HEK293T (cell line): Measurements from ENCODE around the gene EFCAB6.

Experiments
- CTCF ChIA-PET: fragments of 350-600 bp; formaldehyde crosslinking; extraction: SDS; loops from one replicate; lab custom pipeline; 2021; ENCODE audit warnings: antibody characterized with exemption, inconsistent platforms; lab: Yijun Ruan, JAX
- POLR2A ChIA-PET: fragments of 350-600 bp; formaldehyde crosslinking; extraction: SDS; loops from one replicate; lab custom pipeline; 2020; ENCODE audit warnings: antibody characterized with exemption, inconsistent platforms; lab: Yijun Ruan, JAX
- DNase-seq: peaks from one replicate; pipeline ENCODE4 v3.0.0; 2012; ENCODE audit warnings: mixed read lengths; ENCODE audit errors: extremely low spot score
- ARNT ChIP-seq: fragments of 450-650 bp; IDR thresholded peaks from 2 replicates; pipeline ENCODE4 v1.6.1; 2017; ENCODE audit warnings: mild to moderate bottlenecking
- BHLHE40 ChIP-seq: fragments of 450-650 bp; IDR thresholded peaks from 2 replicates; pipeline ENCODE4 v1.6.1; 2016; ENCODE audit warnings: mild to moderate bottlenecking, moderate library complexity, borderline replicate concordance
- CTBP1 ChIP-seq: fragments of 450-650 bp; IDR thresholded peaks from 2 replicates; pipeline ENCODE4 v1.6.1; 2016; ENCODE audit warnings: borderline replicate concordance
- ELF4 ChIP-seq: fragments of 450-650 bp; IDR thresholded peaks from 2 replicates; pipeline ENCODE4 v1.6.1; 2017; ENCODE audit warnings: antibody characterized with exemption
- FOXA1 ChIP-seq: fragments of 450-650 bp; IDR thresholded peaks from 2 replicates; pipeline ENCODE4 v1.6.1; 2016; ENCODE audit warnings: mild to moderate bottlenecking
- FOXK2 ChIP-seq: fragments of 450-650 bp; IDR thresholded peaks from 2 replicates; pipeline ENCODE4 v1.6.1; 2016; ENCODE audit warnings: mild to moderate bottlenecking
- FOXM1 ChIP-seq: fragments of 450-650 bp; IDR thresholded peaks from 2 replicates; pipeline ENCODE4 v1.6.1; 2017; ENCODE audit warnings: mild to moderate bottlenecking, borderline replicate concordance
- HDGF ChIP-seq: fragments of 450-650 bp; IDR thresholded peaks from 2 replicates; pipeline ENCODE4 v1.6.1; 2017; ENCODE audit warnings: antibody characterized with exemption, borderline replicate concordance
- L3MBTL2 ChIP-seq: fragments of 450-650 bp; conservative IDR thresholded peaks from 2 replicates; pipeline ENCODE4 v1.6.1; 2016; ENCODE audit warnings: mild to moderate bottlenecking
- LEF1 ChIP-seq: fragments of 450-650 bp; IDR thresholded peaks from 2 replicates; pipeline ENCODE4 v1.6.1; 2017; ENCODE audit warnings: mild to moderate bottlenecking, borderline replicate concordance
- NFRKB ChIP-seq: fragments of 450-650 bp; IDR thresholded peaks from 2 replicates; pipeline ENCODE4 v1.6.1; 2016; ENCODE audit warnings: mild to moderate bottlenecking, moderate library complexity
- PKNOX1 ChIP-seq: fragments of 450-650 bp; IDR thresholded peaks from 2 replicates; pipeline ENCODE4 v1.6.1; 2016
- SP1 ChIP-seq: fragments of 450-650 bp; IDR thresholded peaks from 2 replicates; pipeline ENCODE4 v1.6.1; 2017
- SUZ12 ChIP-seq: fragments of 450-650 bp; IDR thresholded peaks from 2 replicates; pipeline ENCODE4 v1.6.1; 2016; ENCODE audit warnings: mild to moderate bottlenecking
- TARDBP ChIP-seq: fragments of 450-650 bp; IDR thresholded peaks from 2 replicates; pipeline ENCODE4 v1.6.1; 2016
- ZNF384 ChIP-seq: fragments of 450-650 bp; IDR thresholded peaks from 2 replicates; pipeline ENCODE4 v1.6.1; 2016

Gene EFCAB6

DNA sequence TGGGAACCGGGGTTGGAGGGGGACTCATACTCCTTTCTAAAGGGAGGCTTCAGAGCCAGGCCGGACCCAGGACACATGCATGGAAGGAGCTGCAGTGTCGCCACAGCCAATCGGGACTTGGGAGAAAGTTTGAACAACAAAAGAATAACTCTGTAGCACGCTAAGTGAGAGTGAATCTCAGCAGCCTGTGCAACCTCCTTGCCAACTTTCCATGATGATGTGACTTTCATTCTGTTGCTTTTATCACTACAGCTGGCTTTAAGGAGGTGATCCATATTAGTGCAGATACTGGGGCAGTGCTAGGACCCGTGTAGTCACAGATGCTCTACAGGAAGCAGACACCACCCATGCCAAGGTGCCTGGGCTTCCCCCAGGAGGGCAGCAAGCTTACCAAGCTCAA is 243.0 kb downstream of the EFCAB6 start:
- ChIA-PET POLR2A (no interaction called here), CTCF (no interaction called here)
- TF ChIP-seq ARNT (no peak), FOXM1 (no peak), CTBP1 (no peak), HDGF (no peak), NFRKB (no peak), PKNOX1 (no peak), BHLHE40 (no peak), LEF1 (no peak), SP1 (no peak), SUZ12 (no peak), ELF4 (no peak), ZNF384 (no peak), L3MBTL2 (no peak), FOXA1 (no peak), FOXK2 (no peak)
- DNase-seq, result no peak

GRCh38 chr22:43567691-43568324 is 244.3 kb downstream of the EFCAB6 start:
- no peak for TF ChIP-seq FOXM1
- no peak for TF ChIP-seq FOXK2
- no peak for TF ChIP-seq SUZ12
- no peak for TF ChIP-seq FOXA1
- no peak for TF ChIP-seq ELF4
- no peak for TF ChIP-seq BHLHE40
- TF ChIP-seq TARDBP, result no peak
- no peak for TF ChIP-seq HDGF
- no peak for TF ChIP-seq ZNF384
- TF ChIP-seq ARNT, result no peak
- TF ChIP-seq PKNOX1, result no peak
- no peak for TF ChIP-seq NFRKB
- TF ChIP-seq SP1, result no peak
- no peak for TF ChIP-seq CTBP1
- no peak for TF ChIP-seq L3MBTL2
- no peak for TF ChIP-seq LEF1
- ChIA-PET CTCF (no interaction called here), POLR2A (no interaction called here)
- no peak for DNase-seq

DNA sequence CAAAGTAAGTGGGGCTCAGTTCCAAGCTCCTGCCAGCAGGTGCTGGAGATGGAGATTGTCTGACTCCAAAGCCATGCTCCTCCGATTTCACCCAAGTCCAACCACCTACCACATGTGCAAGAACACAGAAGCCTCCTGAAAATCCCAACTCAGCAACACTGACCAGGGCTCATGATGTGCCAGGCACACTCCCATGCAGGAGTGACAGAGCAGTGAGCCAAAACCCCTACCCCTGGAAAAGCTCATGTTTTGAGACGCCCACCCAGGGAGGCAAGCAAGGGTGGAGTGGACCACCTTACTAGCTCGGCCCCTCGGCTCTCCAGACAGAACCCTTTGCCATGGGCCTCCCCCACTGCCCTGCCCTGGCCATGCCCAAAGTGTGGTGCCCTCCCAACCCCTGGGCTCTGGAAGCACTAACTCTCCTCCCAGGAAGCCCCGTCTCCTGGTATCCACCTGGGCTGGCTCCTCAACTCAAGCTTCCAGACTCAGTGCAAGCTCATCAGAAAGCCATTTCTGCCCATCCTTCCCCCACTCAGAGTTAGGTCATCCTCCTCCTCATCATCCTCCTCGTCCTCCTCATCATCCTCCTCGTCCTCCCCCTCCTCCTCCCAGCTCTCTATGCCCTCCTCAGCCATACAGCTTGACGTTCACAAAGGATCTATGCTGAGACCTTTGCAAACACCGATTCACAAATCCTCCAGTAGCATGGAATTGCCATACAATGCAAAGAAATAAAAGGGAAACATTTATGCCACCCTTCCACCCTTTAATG is 245.4 kb downstream of the EFCAB6 start:
- TF ChIP-seq SUZ12 (no peak), TARDBP (no peak), FOXK2 (no peak), SP1 (no peak), FOXA1 (no peak), NFRKB (no peak), L3MBTL2 (no peak), FOXM1 (no peak), CTBP1 (no peak), ZNF384 (no peak)
- DNase-seq, result no peak
- CTCF ChIA-PET, result interaction anchor here (1.7 kb wide), 1 partner anchor 9 kb away, joined by 6 read pairs; no protein-coding TSS in a partner anchor
- POLR2A ChIA-PET, result no interaction called here

DNA sequence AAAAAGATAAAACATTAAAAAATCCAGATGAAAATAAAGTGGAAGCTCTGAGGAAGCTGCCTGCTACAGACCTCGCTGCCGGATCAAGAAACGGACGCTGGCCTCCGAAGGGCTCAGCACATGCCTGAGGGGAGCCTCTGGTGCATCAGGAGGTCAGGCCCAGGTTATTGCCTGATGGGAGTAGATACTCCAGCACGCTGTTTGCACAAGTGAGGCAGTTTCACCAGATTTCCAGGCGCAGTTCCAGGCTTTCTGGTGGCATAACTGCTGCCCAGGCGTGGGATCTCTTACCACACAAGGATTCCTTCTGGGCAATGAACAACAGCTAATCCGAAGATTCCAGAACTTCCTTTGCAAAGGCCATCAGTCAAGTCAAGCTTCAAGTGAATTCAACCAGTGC is 246.1 kb downstream of the EFCAB6 start:
- DNase-seq, result no peak
- ChIA-PET CTCF (interaction anchor here (1.7 kb wide), 1 partner anchor 10 kb away, joined by 6 read pairs; no protein-coding TSS in a partner anchor), POLR2A (no interaction called here)
- TF ChIP-seq PKNOX1, result no peak
- TF ChIP-seq ZNF384, result no peak
- TF ChIP-seq TARDBP, result no peak
- TF ChIP-seq LEF1, result no peak
- TF ChIP-seq ARNT, result no peak
- TF ChIP-seq FOXM1, result no peak
- TF ChIP-seq SP1, result no peak
- no peak for TF ChIP-seq BHLHE40
- no peak for TF ChIP-seq L3MBTL2
- TF ChIP-seq CTBP1, result no peak
- TF ChIP-seq SUZ12, result no peak
- TF ChIP-seq FOXA1, result no peak
- no peak for TF ChIP-seq NFRKB
- no peak for TF ChIP-seq ELF4
- no peak for TF ChIP-seq FOXK2
- TF ChIP-seq HDGF, result no peak

- CTCF ChIA-PET, result no interaction called here
Measured at GRCh38 chr22:43564859-43565258, 247.2 kb downstream of the EFCAB6 start.

More at GRCh38 chr22:43564859-43565258, 247.2 kb downstream of the EFCAB6 start:
- POLR2A ChIA-PET, result no interaction called here
- no peak for DNase-seq
- TF ChIP-seq PKNOX1 (no peak), SUZ12 (no peak), BHLHE40 (no peak)
